Hepatocyte (in vitro differentiated cells): ENCODE results near the gene PAXX. TPM values are rescaled to one million over a fixed set of nuclear protein-coding genes. Genes with fewer than 3 reads are reported as not detected.
A peak's percentile ranks its signal among the peaks of the same experiment; 100 is the strongest.

ENCODE experiments used
- DNase-seq: peaks from one replicate; pipeline ENCODE4 v3.0.0-alpha.2; 2016; ENCODE audit warnings: low spot score
- H2AFZ ChIP-seq: fragments of 200-600 bp; sonication (generic); 2 replicates; pipeline ENCODE4 v1.6.0; 2016; ENCODE audit warnings: antibody characterized with exemption, mild to moderate bottlenecking
- H3K27ac ChIP-seq: fragments of 200-600 bp; sonication (generic); 2 replicates; pipeline ENCODE4 v1.5.1; 2016; ENCODE audit warnings: mild to moderate bottlenecking
- H3K27me3 ChIP-seq: fragments of 200-600 bp; sonication (generic); 2 replicates; pipeline ENCODE4 v1.6.1; 2016
- H3K36me3 ChIP-seq: fragments of 200-600 bp; sonication (generic); replicated peaks from 2 replicates; pipeline ENCODE4 v1.5.1; 2016; ENCODE audit warnings: low read depth; ENCODE audit not compliant: insufficient read depth
- H3K4me1 ChIP-seq: fragments of 200-600 bp; sonication (generic); 2 replicates; pipeline ENCODE4 v1.5.1; 2016; ENCODE audit warnings: mild to moderate bottlenecking, moderate library complexity; ENCODE audit not compliant: insufficient read depth
- H3K4me2 ChIP-seq: fragments of 200-600 bp; sonication (generic); 2 replicates; pipeline ENCODE4 v1.6.0; 2016
- H3K4me3 ChIP-seq: fragments of 200-600 bp; sonication (generic); 2 replicates; pipeline ENCODE4 v1.5.1; 2016; ENCODE audit warnings: mild to moderate bottlenecking
- H3K79me2 ChIP-seq: fragments of 200-600 bp; sonication (generic); 2 replicates; pipeline ENCODE4 v1.6.0; 2017; ENCODE audit warnings: mild to moderate bottlenecking
- H3K9me2 ChIP-seq: fragments of 200-600 bp; sonication (generic); replicated peaks from 2 replicates; pipeline ENCODE4 v1.6.0; 2017; ENCODE audit warnings: mild to moderate bottlenecking; ENCODE audit not compliant: insufficient read depth
- H3K9me3 ChIP-seq: fragments of 200-600 bp; sonication (generic); 2 replicates; pipeline ENCODE4 v1.5.1; 2016; ENCODE audit warnings: low read depth, mild to moderate bottlenecking
- H4K20me1 ChIP-seq: fragments of 200-600 bp; sonication (generic); 2 replicates; pipeline ENCODE4 v1.6.0; 2016; ENCODE audit warnings: mild to moderate bottlenecking; ENCODE audit not compliant: insufficient read depth, poor library complexity, severe bottlenecking
- CTCF ChIP-seq: fragments of 200-600 bp; sonication (generic); IDR thresholded peaks from 2 replicates; pipeline ENCODE4 v1.5.1; 2016; ENCODE audit warnings: antibody characterized with exemption, mild to moderate bottlenecking; ENCODE audit not compliant: poor library complexity
- EZH2 ChIP-seq: fragments of 200-600 bp; sonication (generic); IDR thresholded peaks from 2 replicates; pipeline ENCODE4 v1.6.1; 2016; ENCODE audit warnings: antibody characterized with exemption, mild to moderate bottlenecking, borderline replicate concordance
- EZH2phosphoT487 ChIP-seq: fragments of 200-600 bp; sonication (generic); IDR thresholded peaks from one replicate; pipeline ENCODE4 v1.6.1; 2018; ENCODE audit warnings: antibody characterized with exemption, mild to moderate bottlenecking, low read depth, moderate library complexity; ENCODE audit not compliant: unreplicated experiment, severe bottlenecking
- WGBS: methylation state at CpG from one replicate; pipeline ENCODE4 v1.1.6; 2016; ENCODE audit warnings: low lambda C conversion rate; ENCODE audit errors: missing lambda C conversion rate; 5-methylcytosine and 5-hydroxymethylcytosine counted together
- polyA plus RNA-seq: library from polyadenylated mRNA; unstranded; fragments of >200 nt; fragmentation: Nextera tagmentation; extraction: Ambion mirVana; gene quantifications from 2 replicates; pipeline ENCODE4 v1.2.1, GENCODE V29; 2016
- total RNA-seq: library from RNA; depleted of rRNA; stranded (reverse); fragments of >200 nt; gene quantifications from 2 replicates; pipeline ENCODE4 v1.2.3, GENCODE V29; 2014

PAXX gene
- total and polyA plus RNA-seq, 2 experiments from 2014 or later: 39.5 to 89.5 TPM

- Histone ChIP-seq H3K9me2 (no peaks in the 10 kb centered on the region), H3K4me3 (no peak overlapping the region), H3K27me3 (no peaks in the 10 kb centered on the region), H4K20me1 (no peaks in the 10 kb centered on the region), H3K4me1 (no peaks in the 10 kb centered on the region), H3K4me2 (no peak overlapping the region), H3K27ac (no peak overlapping the region), H3K9me3 (no peaks in the 10 kb centered on the region), H2AFZ (no peak overlapping the region), H3K36me3 (no peaks in the 10 kb centered on the region), H3K79me2 (no peaks in the 10 kb centered on the region)
- WGBS: 85% methylated on average over 6 of the region's 6 CpGs
- no peak for DNase-seq
- TF ChIP-seq EZH2 (no peak), EZH2phosphoT487 (no peak), CTCF (no peak)
Measured at GRCh38 chr9:137021568-137021978, 29.4 kb downstream of the PAXX start.

GRCh38 chr9:137021979-137022661, 29.9 kb downstream of the PAXX start:
- no peak overlapping the region for H3K27ac ChIP-seq
- peaks cover 2% of the 10 kb centered on the region for H3K4me1 ChIP-seq
- no peaks in the 10 kb centered on the region for H3K27me3 ChIP-seq
- H3K36me3 ChIP-seq: no peaks in the 10 kb centered on the region
- WGBS: 86% methylated on average over 18 of the region's 30 CpGs
- no peak overlapping the region for H3K4me2 ChIP-seq
- no peak overlapping the region for H3K4me3 ChIP-seq
- H2AFZ ChIP-seq: no peak overlapping the region
- H3K9me3 ChIP-seq: no peaks in the 10 kb centered on the region
- no peaks in the 10 kb centered on the region for H4K20me1 ChIP-seq
- TF ChIP-seq CTCF (no peak), EZH2phosphoT487 (no peak), EZH2 (no peak)
- no peaks in the 10 kb centered on the region for H3K9me2 ChIP-seq
- DNase-seq: peak; percentile 88
- H3K79me2 ChIP-seq: no peaks in the 10 kb centered on the region

GRCh38 chr9:137022662-137023008, 30.4 kb downstream of the PAXX start:
- Histone ChIP-seq H3K9me2 (no peaks in the 10 kb centered on the region), H3K4me2 (no peak overlapping the region), H4K20me1 (no peaks in the 10 kb centered on the region), H3K79me2 (no peaks in the 10 kb centered on the region), H2AFZ (no peak overlapping the region), H3K27me3 (no peaks in the 10 kb centered on the region), H3K4me1 (peaks cover 6% of the 10 kb centered on the region), H3K27ac (no peak overlapping the region), H3K9me3 (no peaks in the 10 kb centered on the region), H3K36me3 (no peaks in the 10 kb centered on the region), H3K4me3 (no peak overlapping the region)
- TF ChIP-seq CTCF: no peak
- TF ChIP-seq EZH2: no peak
- TF ChIP-seq EZH2phosphoT487: no peak
- WGBS: 96% methylated on average over 23 of the region's 23 CpGs
- DNase-seq: no peak
